Hepatocyte (in vitro differentiated cells): ENCODE measurements around the gene ALDH1L1. TPM values are rescaled to one million over a fixed set of nuclear protein-coding genes. Genes with fewer than 3 reads are reported as not detected.

ENCODE experiments used
- DNase-seq: peaks from one replicate; pipeline ENCODE4 v3.0.0-alpha.2; 2016; ENCODE audit warnings: low spot score
- H2AFZ ChIP-seq: fragments of 200-600 bp; sonication (generic); 2 replicates; pipeline ENCODE4 v1.6.0; 2016; ENCODE audit warnings: antibody characterized with exemption, mild to moderate bottlenecking
- H3K27ac ChIP-seq: fragments of 200-600 bp; sonication (generic); 2 replicates; pipeline ENCODE4 v1.5.1; 2016; ENCODE audit warnings: mild to moderate bottlenecking
- H3K27me3 ChIP-seq: fragments of 200-600 bp; sonication (generic); 2 replicates; pipeline ENCODE4 v1.6.1; 2016
- H3K36me3 ChIP-seq: fragments of 200-600 bp; sonication (generic); replicated peaks from 2 replicates; pipeline ENCODE4 v1.5.1; 2016; ENCODE audit warnings: low read depth; ENCODE audit not compliant: insufficient read depth
- H3K4me1 ChIP-seq: fragments of 200-600 bp; sonication (generic); 2 replicates; pipeline ENCODE4 v1.5.1; 2016; ENCODE audit warnings: mild to moderate bottlenecking, moderate library complexity; ENCODE audit not compliant: insufficient read depth
- H3K4me2 ChIP-seq: fragments of 200-600 bp; sonication (generic); 2 replicates; pipeline ENCODE4 v1.6.0; 2016
- H3K4me3 ChIP-seq: fragments of 200-600 bp; sonication (generic); 2 replicates; pipeline ENCODE4 v1.5.1; 2016; ENCODE audit warnings: mild to moderate bottlenecking
- H3K79me2 ChIP-seq: fragments of 200-600 bp; sonication (generic); 2 replicates; pipeline ENCODE4 v1.6.0; 2017; ENCODE audit warnings: mild to moderate bottlenecking
- H3K9me2 ChIP-seq: fragments of 200-600 bp; sonication (generic); replicated peaks from 2 replicates; pipeline ENCODE4 v1.6.0; 2017; ENCODE audit warnings: mild to moderate bottlenecking; ENCODE audit not compliant: insufficient read depth
- H3K9me3 ChIP-seq: fragments of 200-600 bp; sonication (generic); 2 replicates; pipeline ENCODE4 v1.5.1; 2016; ENCODE audit warnings: low read depth, mild to moderate bottlenecking
- H4K20me1 ChIP-seq: fragments of 200-600 bp; sonication (generic); 2 replicates; pipeline ENCODE4 v1.6.0; 2016; ENCODE audit warnings: mild to moderate bottlenecking; ENCODE audit not compliant: insufficient read depth, poor library complexity, severe bottlenecking
- CTCF ChIP-seq: fragments of 200-600 bp; sonication (generic); IDR thresholded peaks from 2 replicates; pipeline ENCODE4 v1.5.1; 2016; ENCODE audit warnings: antibody characterized with exemption, mild to moderate bottlenecking; ENCODE audit not compliant: poor library complexity
- EZH2 ChIP-seq: fragments of 200-600 bp; sonication (generic); IDR thresholded peaks from 2 replicates; pipeline ENCODE4 v1.6.1; 2016; ENCODE audit warnings: antibody characterized with exemption, mild to moderate bottlenecking, borderline replicate concordance
- EZH2phosphoT487 ChIP-seq: fragments of 200-600 bp; sonication (generic); IDR thresholded peaks from one replicate; pipeline ENCODE4 v1.6.1; 2018; ENCODE audit warnings: antibody characterized with exemption, mild to moderate bottlenecking, low read depth, moderate library complexity; ENCODE audit not compliant: unreplicated experiment, severe bottlenecking
- WGBS: methylation state at CpG from one replicate; pipeline ENCODE4 v1.1.6; 2016; ENCODE audit warnings: low lambda C conversion rate; ENCODE audit errors: missing lambda C conversion rate; 5-methylcytosine and 5-hydroxymethylcytosine counted together
- polyA plus RNA-seq: library from polyadenylated mRNA; unstranded; fragments of >200 nt; fragmentation: Nextera tagmentation; extraction: Ambion mirVana; gene quantifications from 2 replicates; pipeline ENCODE4 v1.2.1, GENCODE V29; 2016
- total RNA-seq: library from RNA; depleted of rRNA; stranded (reverse); fragments of >200 nt; gene quantifications from 2 replicates; pipeline ENCODE4 v1.2.3, GENCODE V29; 2014

ALDH1L1 gene
- total and polyA plus RNA-seq, 2 experiments from 2014 or later, result 15.9 to 22.6 TPM

DNA sequence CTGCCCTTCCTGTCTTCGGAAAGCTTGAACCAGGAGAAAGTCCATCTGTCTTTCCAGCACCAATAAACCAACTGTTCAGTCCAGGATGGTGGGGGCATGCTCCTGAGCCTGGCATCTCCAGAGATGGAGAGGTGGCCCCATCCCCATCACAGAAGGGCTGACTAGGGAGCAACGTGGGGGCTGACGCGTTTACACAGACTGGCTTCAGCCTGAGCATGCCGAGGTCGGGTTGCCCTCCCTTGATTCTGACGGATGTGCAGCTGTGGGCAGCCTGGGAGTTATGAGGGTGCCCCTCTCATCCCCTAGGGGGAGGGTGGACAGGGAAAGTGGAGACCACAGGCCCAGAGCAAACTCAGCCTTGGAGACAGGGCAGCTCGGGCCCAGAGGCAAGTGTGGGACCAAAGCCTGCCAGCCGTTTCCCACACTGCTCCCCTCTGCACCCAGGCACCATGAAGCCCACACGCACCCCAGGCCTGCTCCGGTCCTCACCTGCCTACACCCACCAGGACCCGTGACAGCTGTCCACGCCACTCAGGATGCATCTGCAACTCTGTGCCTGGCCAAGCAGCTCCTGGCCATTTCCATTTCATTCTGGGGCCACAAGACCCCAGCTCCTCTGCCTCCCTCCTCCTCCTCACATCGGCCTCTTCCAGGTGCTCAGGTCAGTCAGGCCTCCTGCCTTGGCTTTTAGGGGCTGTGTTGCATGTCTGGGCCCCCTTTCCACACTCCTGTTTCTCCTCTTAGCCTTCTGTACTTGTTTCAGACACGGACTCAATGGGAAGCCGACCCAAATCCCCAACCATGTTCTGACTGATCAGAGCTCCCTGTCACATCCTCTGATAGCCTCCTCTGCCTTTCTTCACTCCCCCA is 48.3 kb downstream of the ALDH1L1 start:
- TF ChIP-seq EZH2phosphoT487, result no peak
- TF ChIP-seq EZH2, result no peak
- no peak for TF ChIP-seq CTCF

DNA sequence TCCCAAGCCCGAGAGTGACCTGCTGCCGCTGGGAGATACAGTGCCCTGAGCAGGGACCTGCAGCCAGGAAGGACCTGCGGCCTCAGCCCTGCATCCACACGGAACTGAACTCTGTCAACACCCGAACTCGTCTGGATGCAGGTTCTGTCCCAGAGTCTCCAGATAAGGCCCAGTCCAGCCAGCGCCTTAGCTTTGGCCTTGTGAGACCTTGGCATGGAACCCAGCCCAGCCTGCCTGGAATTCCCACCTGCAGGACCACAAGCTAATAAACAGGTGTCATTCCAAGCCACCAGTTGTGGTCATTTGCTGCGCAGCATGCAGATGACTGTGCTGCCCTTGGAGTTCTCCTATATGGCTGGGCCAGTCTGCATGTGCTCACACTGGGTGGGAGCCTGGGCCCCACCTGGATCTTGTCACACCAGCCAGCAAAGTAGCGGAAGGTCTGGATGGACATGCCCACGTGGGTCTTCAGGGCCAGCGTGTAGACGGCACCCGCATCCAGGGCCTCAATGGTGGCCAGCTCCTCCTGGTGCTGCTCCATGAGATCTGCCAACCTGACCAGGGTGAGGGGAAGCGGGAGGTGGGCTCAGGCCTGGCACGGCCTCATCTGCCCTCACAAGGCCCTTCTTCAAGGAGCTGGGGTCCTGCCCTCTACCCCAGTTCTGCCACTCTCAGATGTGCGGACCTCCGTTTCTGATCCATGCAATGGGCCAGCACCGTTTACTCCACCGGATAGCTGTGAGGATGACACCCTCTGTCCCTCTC is 49.2 kb downstream of the ALDH1L1 start:
- Histone ChIP-seq H3K79me2 (no peaks in the 10 kb centered on the region), H3K4me3 (no peak overlapping the region), H3K4me2 (no peak overlapping the region), H3K27ac (no peak overlapping the region), H2AFZ (no peak overlapping the region), H3K9me3 (no peaks in the 10 kb centered on the region), H3K4me1 (no peaks in the 10 kb centered on the region), H3K36me3 (no peaks in the 10 kb centered on the region), H4K20me1 (no peaks in the 10 kb centered on the region), H3K9me2 (no peaks in the 10 kb centered on the region), H3K27me3 (no peaks in the 10 kb centered on the region)
- DNase-seq, result no peak
- no peak for TF ChIP-seq EZH2
- no peak for TF ChIP-seq EZH2phosphoT487
- TF ChIP-seq CTCF, result no peak
- WGBS, result 93% methylated on average over 19 of the region's 19 CpGs

More for the DNA sequence above, 48.3 kb downstream of the ALDH1L1 start:
- Histone ChIP-seq H3K4me3 (no peak overlapping the region), H3K27me3 (no peaks in the 10 kb centered on the region), H3K79me2 (no peaks in the 10 kb centered on the region), H3K4me2 (no peak overlapping the region), H2AFZ (no peak overlapping the region), H4K20me1 (no peaks in the 10 kb centered on the region), H3K27ac (no peak overlapping the region), H3K9me2 (no peaks in the 10 kb centered on the region), H3K4me1 (no peaks in the 10 kb centered on the region), H3K36me3 (no peaks in the 10 kb centered on the region), H3K9me3 (no peaks in the 10 kb centered on the region)
- no peak for DNase-seq
- 83% methylated on average over 16 of the region's 16 CpGs for whole genome bisulfite sequencing

DNA sequence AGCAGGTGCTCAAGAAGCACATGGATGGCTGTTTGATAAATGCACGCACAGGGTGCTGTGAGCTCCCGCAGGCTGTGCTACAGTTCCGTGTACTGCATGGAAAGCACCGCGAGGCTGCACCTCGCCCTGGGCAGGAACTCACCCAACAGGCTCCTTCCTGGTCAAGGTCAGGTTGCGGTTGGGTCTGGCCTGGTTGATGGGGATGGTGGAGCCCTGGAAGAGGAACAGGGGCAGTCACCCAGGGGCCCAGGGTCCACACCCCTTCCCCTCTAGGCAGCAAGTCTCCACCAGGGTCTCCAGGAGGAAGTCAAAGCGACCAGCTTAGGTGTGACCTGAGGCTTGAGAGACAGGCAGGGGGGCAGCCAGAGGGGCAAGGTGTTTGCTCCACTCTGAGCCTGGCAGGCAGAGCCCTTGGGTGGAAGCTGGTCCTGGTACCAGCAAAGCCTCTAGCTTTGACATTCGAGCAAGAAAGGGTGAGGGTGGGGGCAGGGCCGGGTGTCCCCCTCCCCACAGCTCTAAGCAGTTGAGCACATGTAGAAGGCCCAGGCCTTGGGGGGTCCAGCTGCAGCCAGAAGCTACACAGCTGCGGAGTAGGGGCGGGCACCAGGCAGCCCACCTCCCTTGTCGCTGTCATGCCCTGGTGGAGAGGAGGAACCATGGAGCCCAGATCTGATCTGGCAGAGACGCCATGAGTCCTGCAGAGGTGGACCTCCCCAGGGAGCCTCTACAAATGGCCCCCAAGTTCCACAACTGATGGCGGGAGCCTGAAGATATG is 50.1 kb downstream of the ALDH1L1 start:
- Histone ChIP-seq H3K9me3 (no peaks in the 10 kb centered on the region), H3K4me2 (no peak overlapping the region), H3K79me2 (no peaks in the 10 kb centered on the region), H3K27me3 (no peaks in the 10 kb centered on the region), H3K27ac (no peak overlapping the region), H3K4me3 (no peak overlapping the region), H2AFZ (no peak overlapping the region), H4K20me1 (no peaks in the 10 kb centered on the region), H3K36me3 (no peaks in the 10 kb centered on the region), H3K9me2 (no peaks in the 10 kb centered on the region), H3K4me1 (no peaks in the 10 kb centered on the region)
- 84% methylated on average over 15 of the region's 15 CpGs for WGBS
- DNase-seq, result no peak
- TF ChIP-seq EZH2, result no peak
- no peak for TF ChIP-seq CTCF
- TF ChIP-seq EZH2phosphoT487, result no peak
